BJ (cell line): Measurements from ENCODE around the gene OTOGL. TPM values are rescaled to one million over a fixed set of nuclear protein-coding genes. Genes with fewer than 3 reads are reported as not detected.

ENCODE experiments used
- CTCF ChIA-PET: fragments of 350-600 bp; formaldehyde crosslinking; extraction: SDS; loops from one replicate; lab custom pipeline; 2021; ENCODE audit warnings: antibody characterized with exemption, inconsistent platforms; lab: Yijun Ruan, JAX
- POLR2A ChIA-PET: fragments of 300-600 bp; sonication (Branson Sonifier 250); formaldehyde crosslinking; extraction: SDS; loops from one replicate; lab custom pipeline; 2021; ENCODE audit warnings: antibody characterized with exemption; lab: Charles Lee
- DNase-seq: peaks from one replicate; pipeline ENCODE4 v3.0.0-alpha.2; 2011; ENCODE audit warnings: low read depth
- H3K27me3 ChIP-seq: 2 replicates; pipeline ENCODE4 v1.6.0; 2011; ENCODE audit warnings: low read length; ENCODE audit not compliant: control insufficient read depth, insufficient read depth
- H3K36me3 ChIP-seq: 2 replicates; pipeline ENCODE4 v1.5.1; 2011; ENCODE audit warnings: low read length; ENCODE audit not compliant: control insufficient read depth, insufficient read depth
- H3K4me3 ChIP-seq: 2 replicates; pipeline ENCODE4 v1.5.1; 2011; ENCODE audit warnings: low read depth, mild to moderate bottlenecking, control low read depth, low read length
- polyA plus RNA-seq: library from polyadenylated mRNA; depleted of rRNA; stranded (reverse); fragments of >200 nt; gene quantifications from 2 replicates; pipeline ENCODE4 v1.2.3, GENCODE V29; 2011
- TF ChIP-seq, protein P1 (sequence below): IDR thresholded peaks from 2 replicates; pipeline ENCODE4 v1.5.1; 2011; ENCODE audit warnings: low read depth, mild to moderate bottlenecking, control low read depth, inconsistent platforms, low read length, moderate library complexity; ENCODE audit not compliant: insufficient read depth

Gene OTOGL
- polyA plus RNA-seq, 1 experiment = 0.10 TPM

DNA sequence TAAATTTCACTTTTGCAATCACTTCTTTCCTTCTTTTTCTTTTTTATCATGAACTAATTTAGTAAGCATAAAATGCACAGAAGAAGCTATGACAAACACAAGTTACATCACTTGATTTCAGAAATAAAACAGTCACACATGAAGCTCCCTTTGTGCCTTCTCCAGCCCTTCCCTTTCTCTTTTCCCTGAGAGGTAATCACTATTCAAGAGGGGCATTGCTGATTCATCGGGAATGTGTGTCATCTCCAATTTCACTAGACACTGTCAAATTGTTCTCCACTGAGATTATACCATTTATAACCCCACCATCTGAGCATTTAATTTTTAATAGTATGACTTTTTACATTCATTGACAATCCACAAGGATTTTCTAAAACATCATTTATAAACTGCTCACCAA is 253.1 kb downstream of the OTOGL start:
- DNase-seq = no peak
- POLR2A ChIA-PET = no interaction called here
- CTCF ChIA-PET = no interaction called here
- Histone ChIP-seq H3K4me3 (no peak overlapping the region), H3K36me3 (no peaks in the 10 kb centered on the region), H3K27me3 (no peaks in the 10 kb centered on the region)
- TF ChIP-seq, protein P1, sequence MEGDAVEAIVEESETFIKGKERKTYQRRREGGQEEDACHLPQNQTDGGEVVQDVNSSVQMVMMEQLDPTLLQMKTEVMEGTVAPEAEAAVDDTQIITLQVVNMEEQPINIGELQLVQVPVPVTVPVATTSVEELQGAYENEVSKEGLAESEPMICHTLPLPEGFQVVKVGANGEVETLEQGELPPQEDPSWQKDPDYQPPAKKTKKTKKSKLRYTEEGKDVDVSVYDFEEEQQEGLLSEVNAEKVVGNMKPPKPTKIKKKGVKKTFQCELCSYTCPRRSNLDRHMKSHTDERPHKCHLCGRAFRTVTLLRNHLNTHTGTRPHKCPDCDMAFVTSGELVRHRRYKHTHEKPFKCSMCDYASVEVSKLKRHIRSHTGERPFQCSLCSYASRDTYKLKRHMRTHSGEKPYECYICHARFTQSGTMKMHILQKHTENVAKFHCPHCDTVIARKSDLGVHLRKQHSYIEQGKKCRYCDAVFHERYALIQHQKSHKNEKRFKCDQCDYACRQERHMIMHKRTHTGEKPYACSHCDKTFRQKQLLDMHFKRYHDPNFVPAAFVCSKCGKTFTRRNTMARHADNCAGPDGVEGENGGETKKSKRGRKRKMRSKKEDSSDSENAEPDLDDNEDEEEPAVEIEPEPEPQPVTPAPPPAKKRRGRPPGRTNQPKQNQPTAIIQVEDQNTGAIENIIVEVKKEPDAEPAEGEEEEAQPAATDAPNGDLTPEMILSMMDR = no peak

DNA sequence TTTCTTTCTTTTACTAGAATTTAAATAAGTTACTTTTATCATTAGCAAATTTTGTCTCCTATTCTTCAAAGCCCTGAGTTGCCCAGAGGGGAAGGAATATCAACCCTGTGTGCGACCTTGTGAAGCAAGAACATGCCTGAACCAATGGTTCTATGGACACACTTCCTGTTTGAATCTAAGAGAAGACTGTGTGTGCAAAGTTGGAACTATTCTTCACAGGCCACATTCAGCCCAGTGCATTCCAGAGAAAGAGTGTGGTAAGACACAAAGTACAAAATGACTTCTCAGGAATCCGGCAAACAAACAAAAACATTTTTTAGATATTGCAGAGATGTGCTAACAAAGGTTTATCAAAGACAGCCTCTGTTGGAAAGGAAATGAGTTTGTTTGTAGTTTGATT is 253.9 kb downstream of the OTOGL start:
- no peaks in the 10 kb centered on the region for H3K27me3 ChIP-seq
- peak; percentile 3 for DNase-seq
- H3K36me3 ChIP-seq = no peaks in the 10 kb centered on the region
- POLR2A ChIA-PET = no interaction called here
- TF ChIP-seq, protein P1 = no peak
- CTCF ChIA-PET = no interaction called here
- no peak overlapping the region for H3K4me3 ChIP-seq

DNA sequence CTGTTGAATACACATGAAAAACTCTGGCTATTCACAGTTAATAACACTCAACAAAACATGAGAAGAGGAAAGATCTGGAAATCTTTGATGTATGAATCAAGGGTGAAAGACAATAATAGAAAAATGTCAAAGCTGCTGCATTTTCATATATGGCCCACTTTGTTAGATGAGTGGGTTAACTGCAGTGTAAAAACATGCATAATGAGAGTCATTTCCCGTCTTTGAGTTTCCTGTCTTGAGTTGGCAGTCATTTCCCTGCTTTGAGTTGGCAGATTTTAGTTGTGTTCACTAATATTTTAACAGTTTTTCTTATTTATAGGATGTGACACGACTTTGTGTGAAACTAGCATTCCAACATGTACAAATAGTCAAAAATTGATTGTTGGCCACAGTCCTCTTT is 256.8 kb downstream of the OTOGL start:
- Histone ChIP-seq H3K4me3 (no peak overlapping the region), H3K27me3 (no peaks in the 10 kb centered on the region), H3K36me3 (no peaks in the 10 kb centered on the region)
- TF ChIP-seq, protein P1 = no peak
- DNase-seq = no peak
- CTCF ChIA-PET = no interaction called here
- POLR2A ChIA-PET = no interaction called here

DNA sequence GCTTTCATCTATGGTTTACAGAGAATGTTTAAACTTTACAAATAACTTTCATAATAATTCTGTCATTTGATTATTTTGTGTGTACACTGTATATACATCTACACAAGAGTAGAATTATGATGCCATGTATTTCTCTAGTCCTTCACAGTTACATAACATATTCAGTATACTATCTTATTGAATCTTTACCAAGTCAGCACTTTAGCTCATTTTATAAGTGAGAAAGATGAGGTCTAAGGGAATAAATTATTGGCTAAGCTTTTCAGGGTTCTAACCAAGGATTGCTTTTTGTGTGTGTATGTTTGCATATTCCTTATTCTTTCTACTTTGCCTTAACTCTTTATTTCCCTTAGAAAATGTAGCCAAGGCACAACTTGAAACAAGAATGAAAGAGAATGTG is 260.4 kb downstream of the OTOGL start:
- Histone ChIP-seq H3K27me3 (no peaks in the 10 kb centered on the region), H3K4me3 (no peak overlapping the region), H3K36me3 (no peaks in the 10 kb centered on the region)
- POLR2A ChIA-PET = no interaction called here
- DNase-seq = no peak
- CTCF ChIA-PET = interaction anchor here (1.2 kb wide), 1 partner anchor 18 kb away, joined by 3 read pairs; no protein-coding TSS in a partner anchor
- TF ChIP-seq, protein P1 = no peak

DNA sequence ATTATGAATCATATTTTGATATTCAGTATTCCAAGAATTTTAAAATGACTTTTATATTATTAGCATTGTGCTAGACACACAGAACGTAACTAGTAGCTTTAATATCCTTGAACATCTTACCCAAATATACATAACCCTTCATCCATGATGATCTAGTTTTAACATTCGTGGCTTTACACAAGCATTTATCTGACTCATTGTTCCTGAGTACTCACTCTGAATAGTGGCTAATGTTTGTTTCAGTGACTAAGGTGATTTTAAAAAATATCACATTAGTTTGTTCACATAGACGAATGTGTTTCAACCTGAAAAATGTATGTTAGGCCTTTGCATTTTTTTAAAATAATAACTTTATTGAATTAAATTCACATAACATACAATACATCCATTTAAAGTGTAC is 264.7 kb downstream of the OTOGL start:
- ChIA-PET CTCF (interaction anchor here (0.6 kb wide), 1 partner anchor 52 kb away, joined by 3 read pairs; no protein-coding TSS in a partner anchor), POLR2A (no interaction called here)
- TF ChIP-seq, protein P1 = no peak
- DNase-seq = no peak
- no peaks in the 10 kb centered on the region for H3K27me3 ChIP-seq
- H3K4me3 ChIP-seq = no peak overlapping the region
- no peaks in the 10 kb centered on the region for H3K36me3 ChIP-seq
